Measurements from ENCODE around the gene CDK13.

GRCh38 chr7:40122940-40123254 lies 172.8 kb downstream of the CDK13 start:
- TF ChIP-seq POLR2A (IDR thresholded peaks at IDR 0.05), result no peak
- no peak for TF ChIP-seq CTCF (IDR thresholded peaks at IDR 0.05)
